KBM-7 (cell line): Measurements from ENCODE around the gene PARD6B.
"Not testable (repeated sequence)": the region's sequence is repeated elsewhere in the genome, so short reads cannot be mapped to it uniquely, and the experiment has no call there.

Experiments
- DNase-seq: peaks from one replicate; pipeline ENCODE4 v3.0.0-alpha.2; 2015
- in situ Hi-C: fragments of 300-500 bp; cut with MboI; formaldehyde crosslinking; loops from 2 replicates; pipeline ENCODE4 v1.14.3; 2020; ENCODE audit warnings: low sequenced_read_pairs, low pct_unique_long_range_greater_than_20kb, mixed read lengths

PARD6B gene

GRCh38 chr20:50731055-50731929, at the start of gene PARD6B:
Gene PARD6B (plus strand): TSS chr20:50731580. CDS start chr20:50731787, 207 bp downstream.
- DNase-seq = peak; percentile 99
- in situ Hi-C loops = no loop called here

- DNase-seq = no peak
- in situ Hi-C loops = no loop called here
Observed at GRCh38 chr20:50682065-50682464, 49.3 kb upstream of the PARD6B start.

GRCh38 chr20:50682947-50683530, 48.3 kb upstream of the PARD6B start:
- in situ Hi-C loops = no loop called here
- DNase-seq = no peak

GRCh38 chr20:50683570-50683969, 47.8 kb upstream of the PARD6B start:
- in situ Hi-C loops = no loop called here
- no peak for DNase-seq

- in situ Hi-C loops = no loop called here
- no peak for DNase-seq
Observed at GRCh38 chr20:50686821-50687220, 44.6 kb upstream of the PARD6B start.

- in situ Hi-C loops = no loop called here
- no peak for DNase-seq
Observed at GRCh38 chr20:50688256-50688975, 43.0 kb upstream of the PARD6B start.

GRCh38 chr20:50689864-50690649, 41.3 kb upstream of the PARD6B start:
- in situ Hi-C loops = no loop called here
- no peak for DNase-seq

GRCh38 chr20:50690650-50691572, 40.5 kb upstream of the PARD6B start, which contains the start of gene RIPOR3:
Gene RIPOR3 (minus strand): TSS chr20:50691542. CDS start chr20:50691128, 414 bp downstream.
- no peak for DNase-seq
- in situ Hi-C loops = no loop called here

GRCh38 chr20:50691573-50692551, 39.5 kb upstream of the PARD6B start:
- DNase-seq = no peak
- in situ Hi-C loops = no loop called here

GRCh38 chr20:50692552-50692933, 38.8 kb upstream of the PARD6B start:
- in situ Hi-C loops = no loop called here
- no peak for DNase-seq

GRCh38 chr20:50693001-50693400, 38.4 kb upstream of the PARD6B start:
- in situ Hi-C loops = no loop called here
- no peak for DNase-seq

GRCh38 chr20:50694379-50695134, 36.8 kb upstream of the PARD6B start:
- in situ Hi-C loops = no loop called here
- DNase-seq = no peak

- no peak for DNase-seq
- in situ Hi-C loops = no loop called here
Observed at GRCh38 chr20:50695135-50695872, 36.1 kb upstream of the PARD6B start.

GRCh38 chr20:50698255-50698654, 33.1 kb upstream of the PARD6B start:
- DNase-seq, in situ Hi-C loops: not testable (repeated sequence)

- in situ Hi-C loops = no loop called here
Observed at GRCh38 chr20:50699688-50700087, 31.7 kb upstream of the PARD6B start.

More at GRCh38 chr20:50699688-50700087, 31.7 kb upstream of the PARD6B start:
- DNase-seq = no peak
